IMR-90 (cell line): ENCODE measurements around the gene ROS1. TPM values are rescaled to one million over a fixed set of nuclear protein-coding genes. Genes with fewer than 3 reads are reported as not detected.

Experiments
- ATAC-seq: fragments of 200-7000 bp; cut with Tn5 transposase; 2 replicates; pipeline ENCODE4 v1.9.1; 2020; ENCODE audit warnings: low read depth, mild to moderate bottlenecking, moderate library complexity
- BruUV-seq: library from RNA; stranded (reverse); fragments of 400-500 nt; replicated peaks from 2 replicates; lab custom pipeline; 2021; lab: Mats Ljungman, UMichigan
- CTCF ChIA-PET: fragments of 300-600 bp; formaldehyde crosslinking; extraction: SDS; loops from one replicate; lab custom pipeline; 2021; ENCODE audit warnings: antibody characterized with exemption; lab: Yijun Ruan, JAX
- POLR2A ChIA-PET: fragments of 300-600 bp; sonication (Branson Sonifier 250); formaldehyde crosslinking; loops from one replicate; lab custom pipeline; 2022; ENCODE audit warnings: antibody characterized with exemption; ENCODE audit not compliant: unreplicated experiment; lab: Charles Lee
- DNase-seq: peaks from one replicate; pipeline ENCODE4 v3.0.0; 2013
- H2AFZ ChIP-seq: replicated peaks from 2 replicates; pipeline ENCODE3; 2013; ENCODE audit warnings: low read length, mild to moderate bottlenecking; ENCODE audit not compliant: poor library complexity
- H2AK5ac ChIP-seq: 2 replicates; pipeline ENCODE4 v1.6.1; 2013; ENCODE audit warnings: low read depth, low read length, inconsistent platforms
- H2AK9ac ChIP-seq: replicated peaks from 2 replicates; pipeline ENCODE3; 2013; ENCODE audit warnings: mild to moderate bottlenecking, low read depth, low read length, moderate library complexity; ENCODE audit not compliant: poor library complexity
- H2BK120ac ChIP-seq: 2 replicates; pipeline ENCODE4 v1.6.1; 2013; ENCODE audit warnings: low read depth, low read length, inconsistent platforms
- H2BK15ac ChIP-seq: 3 replicates; pipeline ENCODE4 v1.6.1; 2013; ENCODE audit warnings: low read depth, low read length, inconsistent platforms
- H2BK20ac ChIP-seq: 2 replicates; pipeline ENCODE4 v1.6.1; 2013; ENCODE audit warnings: low read depth, mild to moderate bottlenecking, inconsistent platforms, low read length, moderate library complexity
- H2BK5ac ChIP-seq: 2 replicates; pipeline ENCODE4 v1.6.1; 2013; ENCODE audit warnings: mild to moderate bottlenecking, low read depth, low read length, inconsistent platforms; ENCODE audit not compliant: poor library complexity, severe bottlenecking
- H3K14ac ChIP-seq: replicated peaks from 2 replicates; pipeline ENCODE4 v1.6.1; 2013; ENCODE audit warnings: low read depth, low read length, inconsistent platforms
- H3K18ac ChIP-seq: 2 replicates; pipeline ENCODE4 v1.6.1; 2013; ENCODE audit warnings: low read depth, low read length, control low read depth
- H3K23ac ChIP-seq: 2 replicates; pipeline ENCODE4 v1.6.1; 2013; ENCODE audit warnings: low read depth, low read length, inconsistent platforms
- H3K27ac ChIP-seq: 2 replicates; pipeline ENCODE4 v1.5.1; 2013; ENCODE audit warnings: mild to moderate bottlenecking, control low read depth, low read length; ENCODE audit not compliant: insufficient read depth
- H3K27me3 ChIP-seq: 2 replicates; pipeline ENCODE4 v1.6.1; 2013; ENCODE audit warnings: low read length; ENCODE audit not compliant: control insufficient read depth, insufficient read depth
- H3K36me3 ChIP-seq: 2 replicates; pipeline ENCODE4 v1.6.1; 2013; ENCODE audit warnings: low read length, mixed read lengths; ENCODE audit not compliant: control insufficient read depth, insufficient read depth
- H3K4ac ChIP-seq: 2 replicates; pipeline ENCODE4 v1.6.1; 2013; ENCODE audit warnings: low read depth, low read length, inconsistent platforms
- H3K4me1 ChIP-seq: 2 replicates; pipeline ENCODE4 v1.6.1; 2013; ENCODE audit warnings: low read length, mixed read lengths; ENCODE audit not compliant: control insufficient read depth, insufficient read depth
- H3K4me2 ChIP-seq: 2 replicates; pipeline ENCODE4 v1.6.1; 2013; ENCODE audit warnings: low read depth, mild to moderate bottlenecking, control low read depth, low read length, moderate library complexity
- H3K4me3 ChIP-seq: 2 replicates; pipeline ENCODE4 v1.5.1; 2013; ENCODE audit warnings: low read depth, mild to moderate bottlenecking, control low read depth, low read length, moderate library complexity; ENCODE audit not compliant: insufficient read depth
- H3K56ac ChIP-seq: 2 replicates; pipeline ENCODE4 v1.6.1; 2013; ENCODE audit warnings: low read length, inconsistent platforms; ENCODE audit not compliant: insufficient read depth; ENCODE audit errors: extremely low read depth
- H3K79me1 ChIP-seq, 2 experiments: 2 replicates each; pipeline ENCODE4 v1.6.1; 2013; ENCODE audit warnings: low read length in 2 of 2, inconsistent platforms in 1 of 2, low read depth in 1 of 2
- H3K9ac ChIP-seq: 2 replicates; pipeline ENCODE4 v1.6.1; 2013; ENCODE audit warnings: low read depth, low read length, control low read depth
- H3K9me1 ChIP-seq: 2 replicates; pipeline ENCODE4 v1.6.1; 2013; ENCODE audit warnings: low read length, inconsistent platforms; ENCODE audit not compliant: insufficient read depth
- H3K9me3 ChIP-seq: 2 replicates; pipeline ENCODE4 v1.6.1; 2013; ENCODE audit warnings: low read length; ENCODE audit not compliant: control insufficient read depth, insufficient read depth
- H4K20me1 ChIP-seq: 2 replicates; pipeline ENCODE4 v1.6.1; 2013; ENCODE audit warnings: low read length, inconsistent platforms; ENCODE audit not compliant: insufficient read depth
- H4K5ac ChIP-seq: 2 replicates; pipeline ENCODE4 v1.6.1; 2013; ENCODE audit warnings: mild to moderate bottlenecking, low read depth, low read length, control low read depth
- H4K8ac ChIP-seq, 2 experiments: 2 replicates each; pipeline ENCODE4 v1.6.1; 2013; ENCODE audit warnings: low read depth in 2 of 2, low read length in 2 of 2, control low read depth in 1 of 2, inconsistent platforms in 1 of 2
- H4K91ac ChIP-seq: 2 replicates; pipeline ENCODE4 v1.6.1; 2013; ENCODE audit warnings: low read depth, low read length, inconsistent platforms; ENCODE audit not compliant: insufficient read depth
- BHLHE40 ChIP-seq: fragments of 150-350 bp; IDR thresholded peaks from 2 replicates; pipeline ENCODE4 v1.6.1; 2016; ENCODE audit warnings: mild to moderate bottlenecking, low read depth, low read length
- CEBPB ChIP-seq: IDR thresholded peaks from 2 replicates; pipeline ENCODE4 v1.6.1; 2012; ENCODE audit warnings: low read depth, low read length, improper control_type of control experiment
- CHD1 ChIP-seq: IDR thresholded peaks from 2 replicates; pipeline ENCODE4 v1.6.1; 2012; ENCODE audit warnings: low read depth, low read length, improper control_type of control experiment
- FOS ChIP-seq: fragments of 150-350 bp; IDR thresholded peaks from 2 replicates; pipeline ENCODE4 v1.6.1; 2016; ENCODE audit warnings: low read depth, low read length
- MAFK ChIP-seq: IDR thresholded peaks from 2 replicates; pipeline ENCODE4 v1.6.1; 2012; ENCODE audit warnings: low read depth, low read length, improper control_type of control experiment
- MAZ ChIP-seq: IDR thresholded peaks from 2 replicates; pipeline ENCODE4 v1.6.1; 2012; ENCODE audit warnings: low read depth, mild to moderate bottlenecking, low read length, improper control_type of control experiment, moderate library complexity, borderline replicate concordance
- MXI1 ChIP-seq: IDR thresholded peaks from 2 replicates; pipeline ENCODE4 v1.6.1; 2012; ENCODE audit warnings: low read depth, mild to moderate bottlenecking, low read length, moderate library complexity, borderline replicate concordance
- NFE2L2 ChIP-seq: fragments of 150-350 bp; IDR thresholded peaks from 2 replicates; pipeline ENCODE4 v1.6.1; 2016; ENCODE audit warnings: low read depth, mild to moderate bottlenecking, low read length
- POLR2A ChIP-seq: IDR thresholded peaks from 2 replicates; pipeline ENCODE4 v1.6.1; 2012; ENCODE audit warnings: mild to moderate bottlenecking, low read depth, low read length
- RAD21 ChIP-seq: IDR thresholded peaks from 2 replicates; pipeline ENCODE4 v1.6.1; 2012; ENCODE audit warnings: low read length, improper control_type of control experiment
- RCOR1 ChIP-seq: IDR thresholded peaks from 2 replicates; pipeline ENCODE4 v1.6.1; 2012; ENCODE audit warnings: mild to moderate bottlenecking, low read length, improper control_type of control experiment; ENCODE audit not compliant: insufficient replicate concordance
- RFX5 ChIP-seq: IDR thresholded peaks from 2 replicates; pipeline ENCODE4 v1.8.0; 2012; ENCODE audit warnings: low read depth, mild to moderate bottlenecking, low read length, moderate library complexity
- SMC3 ChIP-seq: fragments of 150-350 bp; IDR thresholded peaks from 2 replicates; pipeline ENCODE4 v1.6.1; 2016; ENCODE audit warnings: low read depth, mild to moderate bottlenecking, antibody characterized with exemption, low read length, moderate library complexity
- WGBS, 2 experiments: methylation state at CpG; one replicate each; pipeline versions ENCODE4 v1.1.5 to v1.1.7; 2013; ENCODE audit warnings: missing lambda C conversion rate in 2 of 2; ENCODE audit not compliant: insufficient read length in 1 of 2; ENCODE audit errors: extremely low coverage in 2 of 2; 5-methylcytosine and 5-hydroxymethylcytosine counted together
- dilution Hi-C: fragments of 300-500 bp; cut with HindIII; formaldehyde crosslinking; loops from one replicate; pipeline ENCODE4 v1.14.3; 2018; ENCODE audit warnings: low sequenced_read_pairs; ENCODE audit not compliant: unreplicated experiment
- in situ Hi-C: fragments of 300-500 bp; cut with MboI; formaldehyde crosslinking; loops from 3 replicates; pipeline ENCODE4 v1.14.3; 2019; ENCODE audit warnings: low sequenced_read_pairs, inconsistent platforms, mixed read lengths
- intact Hi-C: fragments of 100-400 bp; cut with micrococcal nuclease; formaldehyde crosslinking; loops from 2 replicates; pipeline ENCODE4 v1.10.0; 2022
- polyA plus RNA-seq, 3 experiments: library from polyadenylated mRNA; depleted of rRNA; stranded (reverse); fragments of >200 nt; gene quantifications; 2 replicates each; pipeline ENCODE4 v1.2.3, GENCODE V29; 2012; ENCODE audit warnings: low replicate concordance in 1 of 3
- total RNA-seq: library from RNA; depleted of rRNA; stranded (reverse); fragments of >200 nt; gene quantifications from 2 replicates; pipeline ENCODE4 v1.2.3, GENCODE V29; 2012
- TF ChIP-seq, protein P1 (sequence below): fragments of 150-350 bp; IDR thresholded peaks from 2 replicates; pipeline ENCODE4 v1.6.1; 2017; ENCODE audit warnings: mild to moderate bottlenecking, antibody characterized with exemption, low read length, low read depth
- TF ChIP-seq, protein P2 (sequence below): conservative IDR thresholded peaks from 2 replicates; pipeline ENCODE4 v1.5.1; 2012; ENCODE audit warnings: mild to moderate bottlenecking, low read depth, low read length, improper control_type of control experiment
- TF ChIP-seq, protein P3 (sequence below): fragments of 150-350 bp; IDR thresholded peaks from 2 replicates; pipeline ENCODE4 v1.6.1; 2016; ENCODE audit warnings: low read depth, mild to moderate bottlenecking, low read length, moderate library complexity, borderline replicate concordance

The ROS1 gene
- total and polyA plus RNA-seq, 2 of the 4 experiments (the other 2 are of a cell fraction): under 0.01 to 0.03 TPM

DNA sequence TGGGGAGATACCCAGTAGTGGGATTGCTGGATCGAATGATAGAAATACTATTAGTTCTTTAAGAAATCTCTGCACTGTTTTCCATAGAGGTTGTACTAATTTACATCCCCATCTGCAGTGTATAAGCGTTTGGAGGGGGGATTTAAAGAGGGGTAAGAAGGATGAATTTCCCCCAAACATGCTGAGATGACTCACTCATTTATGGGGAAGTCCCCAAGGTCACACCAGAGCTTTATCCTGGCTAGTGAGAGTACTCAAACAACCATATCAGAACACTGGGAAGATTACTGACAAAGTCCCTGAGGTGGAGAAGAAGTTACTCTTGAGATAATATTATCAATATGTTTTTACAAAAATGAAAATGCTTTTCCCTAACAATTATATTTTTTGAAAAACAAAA is 44.0 kb downstream of the ROS1 start:
- intact Hi-C loops: no loop called here
- Histone ChIP-seq H3K14ac (no peak overlapping the region), H3K27me3 (no peaks in the 10 kb centered on the region), H3K36me3 (no peaks in the 10 kb centered on the region), H4K91ac (no peak overlapping the region), H3K27ac (no peak overlapping the region), H4K8ac (no peak overlapping the region), H3K4ac (no peak overlapping the region), H3K56ac (no peak overlapping the region), H3K4me3 (no peak overlapping the region), H2BK5ac (no peak overlapping the region), H3K18ac (no peak overlapping the region), H3K23ac (no peak overlapping the region), H4K5ac (no peak overlapping the region), H3K9me3 (no peaks in the 10 kb centered on the region), H2BK120ac (no peak overlapping the region), H2BK20ac (no peak overlapping the region), H2BK15ac (no peak overlapping the region), H3K4me2 (no peak overlapping the region), H3K79me1 (no peaks in the 10 kb centered on the region), H4K20me1 (no peaks in the 10 kb centered on the region), H3K9ac (no peak overlapping the region), H3K9me1 (no peaks in the 10 kb centered on the region), H2AFZ (no peak overlapping the region), H3K4me1 (no peaks in the 10 kb centered on the region), H2AK5ac (no peak overlapping the region), H2AK9ac (no peak overlapping the region)
- no TSS peak for BruUV-seq
- no CpG with 5 or more reads among the region's 2 CpGs for WGBS, 2 experiments
- no peak for ATAC-seq
- POLR2A ChIA-PET: no interaction called here
- no peak for TF ChIP-seq RCOR1
- TF ChIP-seq MAFK: no peak
- TF ChIP-seq, protein P1, sequence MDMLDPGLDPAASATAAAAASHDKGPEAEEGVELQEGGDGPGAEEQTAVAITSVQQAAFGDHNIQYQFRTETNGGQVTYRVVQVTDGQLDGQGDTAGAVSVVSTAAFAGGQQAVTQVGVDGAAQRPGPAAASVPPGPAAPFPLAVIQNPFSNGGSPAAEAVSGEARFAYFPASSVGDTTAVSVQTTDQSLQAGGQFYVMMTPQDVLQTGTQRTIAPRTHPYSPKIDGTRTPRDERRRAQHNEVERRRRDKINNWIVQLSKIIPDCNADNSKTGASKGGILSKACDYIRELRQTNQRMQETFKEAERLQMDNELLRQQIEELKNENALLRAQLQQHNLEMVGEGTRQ: no peak
- TF ChIP-seq, protein P2, sequence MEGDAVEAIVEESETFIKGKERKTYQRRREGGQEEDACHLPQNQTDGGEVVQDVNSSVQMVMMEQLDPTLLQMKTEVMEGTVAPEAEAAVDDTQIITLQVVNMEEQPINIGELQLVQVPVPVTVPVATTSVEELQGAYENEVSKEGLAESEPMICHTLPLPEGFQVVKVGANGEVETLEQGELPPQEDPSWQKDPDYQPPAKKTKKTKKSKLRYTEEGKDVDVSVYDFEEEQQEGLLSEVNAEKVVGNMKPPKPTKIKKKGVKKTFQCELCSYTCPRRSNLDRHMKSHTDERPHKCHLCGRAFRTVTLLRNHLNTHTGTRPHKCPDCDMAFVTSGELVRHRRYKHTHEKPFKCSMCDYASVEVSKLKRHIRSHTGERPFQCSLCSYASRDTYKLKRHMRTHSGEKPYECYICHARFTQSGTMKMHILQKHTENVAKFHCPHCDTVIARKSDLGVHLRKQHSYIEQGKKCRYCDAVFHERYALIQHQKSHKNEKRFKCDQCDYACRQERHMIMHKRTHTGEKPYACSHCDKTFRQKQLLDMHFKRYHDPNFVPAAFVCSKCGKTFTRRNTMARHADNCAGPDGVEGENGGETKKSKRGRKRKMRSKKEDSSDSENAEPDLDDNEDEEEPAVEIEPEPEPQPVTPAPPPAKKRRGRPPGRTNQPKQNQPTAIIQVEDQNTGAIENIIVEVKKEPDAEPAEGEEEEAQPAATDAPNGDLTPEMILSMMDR: no peak
- no peak for TF ChIP-seq BHLHE40
- TF ChIP-seq, protein P3, sequence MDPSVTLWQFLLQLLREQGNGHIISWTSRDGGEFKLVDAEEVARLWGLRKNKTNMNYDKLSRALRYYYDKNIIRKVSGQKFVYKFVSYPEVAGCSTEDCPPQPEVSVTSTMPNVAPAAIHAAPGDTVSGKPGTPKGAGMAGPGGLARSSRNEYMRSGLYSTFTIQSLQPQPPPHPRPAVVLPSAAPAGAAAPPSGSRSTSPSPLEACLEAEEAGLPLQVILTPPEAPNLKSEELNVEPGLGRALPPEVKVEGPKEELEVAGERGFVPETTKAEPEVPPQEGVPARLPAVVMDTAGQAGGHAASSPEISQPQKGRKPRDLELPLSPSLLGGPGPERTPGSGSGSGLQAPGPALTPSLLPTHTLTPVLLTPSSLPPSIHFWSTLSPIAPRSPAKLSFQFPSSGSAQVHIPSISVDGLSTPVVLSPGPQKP: no peak
- no peak for TF ChIP-seq CHD1
- no peak for TF ChIP-seq NFE2L2
- no peak for TF ChIP-seq POLR2A
- no peak for TF ChIP-seq SMC3
- TF ChIP-seq MXI1: no peak
- no peak for TF ChIP-seq MAZ
- TF ChIP-seq RFX5: no peak
- no peak for TF ChIP-seq FOS
- TF ChIP-seq RAD21: no peak
- no peak for TF ChIP-seq CEBPB
- DNase-seq: no peak
- CTCF ChIA-PET: no interaction called here
- in situ Hi-C loops: no loop called here
- dilution Hi-C loops: no loop called here
